Psoas muscle (tissue), 8 donors: ENCODE measurements around the gene CMYA5. TPM values are rescaled to one million over a fixed set of nuclear protein-coding genes. Genes with fewer than 3 reads are reported as not detected.
A peak's percentile ranks its signal among the peaks of the same experiment; 100 is the strongest.

Experiments used
- ATAC-seq, 4 donors: fragments of 200-7000 bp; cut with Tn5 transposase; one replicate each; pipeline ENCODE4 v1.9.1; 2020; ENCODE audit warnings: moderate library complexity in 3 of 4, mild to moderate bottlenecking in 2 of 4
- DNase-seq, 2 donors: peaks; one replicate each; pipeline ENCODE4 v3.0.0-alpha.2; 2020
- H3K27ac ChIP-seq: fragments of 200-600 bp; one replicate; pipeline ENCODE4 v1.8.0; 2022
- H3K27me3 ChIP-seq, 3 donors: fragments of 200-600 bp in 1 of 3; one replicate each; pipeline versions ENCODE4 v1.6.1 to v1.8.0; 2013 to 2022; ENCODE audit warnings: low read length in 2 of 3, mild to moderate bottlenecking in 2 of 3, moderate library complexity in 1 of 3; ENCODE audit not compliant: insufficient read depth in 3 of 3
- H3K36me3 ChIP-seq, 2 donors: fragments of 200-600 bp in 1 of 2; one replicate each; pipeline versions ENCODE4 v1.6.1 to v1.8.0; 2013 to 2022; ENCODE audit warnings: low read depth in 1 of 2, mild to moderate bottlenecking in 1 of 2, moderate library complexity in 1 of 2; ENCODE audit not compliant: insufficient read depth in 1 of 2
- H3K4me1 ChIP-seq: fragments of 200-600 bp; one replicate; pipeline ENCODE4 v1.8.0; 2022
- H3K4me3 ChIP-seq: fragments of 200-600 bp; one replicate; pipeline ENCODE4 v1.8.0; 2022; ENCODE audit warnings: mild to moderate bottlenecking
- H3K9me3 ChIP-seq: fragments of 200-600 bp; one replicate; pipeline ENCODE4 v1.8.0; 2022
- WGBS, 3 donors: extraction: QIAGEN DNeasy Blood & Tissue Kit; methylation state at CpG; one replicate each; pipeline versions ENCODE4 v1.1.6 to v1.1.7; 2013; 5-methylcytosine and 5-hydroxymethylcytosine counted together
- intact Hi-C, 2 donors: fragments of 100-400 bp; cut with DNase I; formaldehyde crosslinking; loops; one replicate each; pipeline versions ENCODE4 v1.11.0 to v1.14.2; 2022
- long read RNA-seq, 2 donors: library from polyadenylated mRNA; unstranded; transcript quantifications; one replicate each; pipeline ENCODE4 v2.0.0, GENCODE V29; 2021
- polyA plus RNA-seq, 3 donors: library from polyadenylated mRNA; stranded (reverse); fragments of 200-250 nt; gene quantifications; one replicate each; pipeline ENCODE4 v1.2.3, GENCODE V29; 2013
- total RNA-seq, 4 donors: library from RNA; stranded (reverse); fragmentation: NEBNext Ultra II Directional in 2 of 4; extraction: Animal tissue kit (Norgen Biotek cat#: 25700) in 2 of 4; gene quantifications; one replicate each; pipeline versions ENCODE4 v1.2.1 to v1.2.4, GENCODE V29; 2021 to 2023
- TF ChIP-seq, protein P1 (sequence below): fragments of 200-600 bp; IDR thresholded peaks from one replicate; pipeline ENCODE4 v1.8.0; 2022; ENCODE audit warnings: antibody characterized with exemption
- donor health status: healthy with polysubstance abuse.
- donor health status: DM: no; HTN: no; CAD: no; lungs with moderate emphysema.
- donor health status: Bipolar disorder and iron deficiency.
- donor health status: healthy.
- donor health status: DM: yes; HTN: yes; CAD: no.
- donor health status: DM: no; HTN: no; CAD: no.
- donor health status: DM: no; HTN: no; CAD: no.
- donor health status: DM: yes; HTN: yes; CAD: no.

CMYA5 gene
- total RNA-seq (1,000 to 10,000 TPM; 1,174 to 1,472 (median 1,378) TPM), polyA plus RNA-seq (1,000 to 10,000 TPM in 1 of 3 donors, 100 to 1,000 TPM in 2; 290 to 1,216 (median 790) TPM)
- long read RNA-seq, donor 1, partial matches to known transcripts: 255 of 457 reads
- long read RNA-seq, donor 1, other reads (novel, unspliced or antisense): 202 of 457 reads
- long read RNA-seq, donor 2, partial matches to known transcripts: 714 of 1,198 reads
- long read RNA-seq, donor 2, other reads (novel, unspliced or antisense): 484 of 1,198 reads

GRCh38 chr5:79689541-79690466 is at the start of gene CMYA5:
CMYA5 (plus strand) TSS chr5:79689836; CDS start chr5:79689908, 72 bp downstream.
- TF ChIP-seq, protein P1, sequence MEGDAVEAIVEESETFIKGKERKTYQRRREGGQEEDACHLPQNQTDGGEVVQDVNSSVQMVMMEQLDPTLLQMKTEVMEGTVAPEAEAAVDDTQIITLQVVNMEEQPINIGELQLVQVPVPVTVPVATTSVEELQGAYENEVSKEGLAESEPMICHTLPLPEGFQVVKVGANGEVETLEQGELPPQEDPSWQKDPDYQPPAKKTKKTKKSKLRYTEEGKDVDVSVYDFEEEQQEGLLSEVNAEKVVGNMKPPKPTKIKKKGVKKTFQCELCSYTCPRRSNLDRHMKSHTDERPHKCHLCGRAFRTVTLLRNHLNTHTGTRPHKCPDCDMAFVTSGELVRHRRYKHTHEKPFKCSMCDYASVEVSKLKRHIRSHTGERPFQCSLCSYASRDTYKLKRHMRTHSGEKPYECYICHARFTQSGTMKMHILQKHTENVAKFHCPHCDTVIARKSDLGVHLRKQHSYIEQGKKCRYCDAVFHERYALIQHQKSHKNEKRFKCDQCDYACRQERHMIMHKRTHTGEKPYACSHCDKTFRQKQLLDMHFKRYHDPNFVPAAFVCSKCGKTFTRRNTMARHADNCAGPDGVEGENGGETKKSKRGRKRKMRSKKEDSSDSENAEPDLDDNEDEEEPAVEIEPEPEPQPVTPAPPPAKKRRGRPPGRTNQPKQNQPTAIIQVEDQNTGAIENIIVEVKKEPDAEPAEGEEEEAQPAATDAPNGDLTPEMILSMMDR: no peak
- intact Hi-C loops: loop anchor here (5.0 to 10.0 kb wide), 2 partner anchors 55 to 178 kb away; partner anchors contain the start of gene HOMER1 (in 1 of the 2)
- whole genome bisulfite sequencing, 3 donors: 9 to 12% (median 11%) methylated on average over 60 to 74 of the region's 74 CpGs
- Histone ChIP-seq H3K36me3 (peaks cover 0 to 32% of the 10 kb centered on the region in 2 donors), H3K27me3 (no peaks in the 10 kb centered on the region), H3K27ac (peak within 1 kb of the TSS; percentile 99), H3K4me1 (peaks cover 15% of the 10 kb centered on the region), H3K4me3 (peak within 1 kb of the TSS; percentile 82), H3K9me3 (no peaks in the 10 kb centered on the region)
- ATAC-seq: peak; percentile 82 to 87 (median 84)
- peak; percentile 84 to 93 for DNase-seq

GRCh38 chr5:79640571-79641055 is 49.0 kb upstream of the CMYA5 start:
- H3K27ac ChIP-seq: no peak overlapping the region
- 80 to 85% (median 84%) methylated on average over 4 of the region's 4 CpGs for WGBS, 3 donors
- no peak for ATAC-seq

DNA sequence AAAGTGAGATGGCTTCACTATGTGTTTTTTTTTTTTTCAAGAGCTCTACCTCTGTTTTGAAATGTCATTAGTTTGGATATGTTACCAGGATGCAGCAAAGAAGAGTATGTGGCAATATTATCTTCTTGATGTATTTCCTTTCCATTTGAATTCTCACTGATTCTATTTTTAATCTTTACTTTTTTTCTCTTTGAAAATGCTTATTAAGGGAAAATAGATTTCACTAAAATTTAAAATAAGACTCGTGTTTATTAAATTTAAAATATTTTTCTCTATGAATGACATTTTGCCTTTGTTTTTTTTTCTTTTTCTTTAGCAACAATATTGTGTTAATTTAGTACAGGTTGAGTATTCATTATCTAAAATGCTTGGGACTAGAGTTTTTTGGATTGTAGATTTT is 48.2 kb upstream of the CMYA5 start:
- H3K27me3 ChIP-seq: no peaks in the 10 kb centered on the region
- TF ChIP-seq, protein P1: no peak
- DNase-seq: no peak
- H3K36me3 ChIP-seq: peaks cover 0 to 93% of the 10 kb centered on the region in 2 donors
- intact Hi-C loops: no loop called here
- 92 to 98% (median 93%) methylated on average over 1 of the region's 1 CpG for WGBS, 3 donors
- no peak for ATAC-seq
- no peak overlapping the region for H3K27ac ChIP-seq
- H3K4me1 ChIP-seq: no peaks in the 10 kb centered on the region
- H3K4me3 ChIP-seq: no peak overlapping the region
- H3K9me3 ChIP-seq: no peaks in the 10 kb centered on the region

More at GRCh38 chr5:79640571-79641055, 49.0 kb upstream of the CMYA5 start:
- DNase-seq: no peak
- Histone ChIP-seq H3K9me3 (no peaks in the 10 kb centered on the region), H3K27me3 (no peaks in the 10 kb centered on the region), H3K36me3 (peaks cover 0 to 91% of the 10 kb centered on the region in 2 donors), H3K4me1 (no peaks in the 10 kb centered on the region), H3K4me3 (no peak overlapping the region)
- TF ChIP-seq, protein P1: no peak
- intact Hi-C loops: no loop called here

DNA sequence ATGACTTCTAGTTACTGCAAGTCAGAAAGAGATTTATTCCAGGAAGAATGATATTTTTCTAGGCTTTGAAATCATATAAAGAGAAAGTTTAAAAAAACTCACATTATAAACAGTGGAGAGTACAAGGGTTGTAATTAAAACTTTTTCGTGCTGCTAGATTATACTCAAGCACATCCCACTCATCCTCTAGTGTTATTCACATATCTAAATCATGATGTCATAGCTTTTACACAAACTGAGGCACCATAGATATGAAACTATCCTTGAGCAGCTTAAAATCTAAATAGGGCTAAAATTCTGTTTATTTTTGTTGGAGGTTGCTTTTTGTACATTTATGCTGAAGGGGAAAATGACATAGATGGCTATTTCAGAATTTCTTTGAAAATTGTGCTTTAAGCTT is 47.4 kb upstream of the CMYA5 start:
- Histone ChIP-seq H3K9me3 (no peaks in the 10 kb centered on the region), H3K27me3 (no peaks in the 10 kb centered on the region), H3K27ac (no peak overlapping the region), H3K36me3 (peaks cover 0 to 93% of the 10 kb centered on the region in 2 donors), H3K4me1 (no peaks in the 10 kb centered on the region), H3K4me3 (no peak overlapping the region)
- DNase-seq (no peak), ATAC-seq (no peak)
- TF ChIP-seq, protein P1: no peak
- intact Hi-C loops: no loop called here
- WGBS, 3 donors: 83 to 93% (median 90%) methylated on average over 1 of the region's 1 CpG
